ENCODE measurements around the gene NOL6. TPM values are rescaled to one million over a fixed set of nuclear protein-coding genes. Genes with fewer than 3 reads are reported as not detected.
"Not testable (repeated sequence)": the region's sequence is repeated elsewhere in the genome, so short reads cannot be mapped to it uniquely, and the experiment has no call there.

NOL6 gene
- total and polyA plus RNA-seq, 8 donors, result 23.3 to 48.3 (median 27.8) TPM

- Histone ChIP-seq H3K27me3 (no peaks in the 10 kb centered on the region), H3K9me3 (no peaks in the 10 kb centered on the region), H3K4me1 (no peaks in the 10 kb centered on the region), H3K27ac (no peak overlapping the region), H3K4me3 (no peak overlapping the region), H3K36me3 (no peaks in the 10 kb centered on the region)
- no peak for TF ChIP-seq CTCF (IDR thresholded peaks at IDR 0.05)
- intact Hi-C loops (cut with DNase I), result no loop called here
- DNase-seq (no peak), ATAC-seq (no peak)
Observed at GRCh38 chr9:33426843-33427293, 46.9 kb downstream of the NOL6 start.

- intact Hi-C loops (cut with DNase I), result no loop called here
- ATAC-seq (peak; percentile 87), DNase-seq (peak in 1 of 4 donors; percentile 21)
- H3K27me3 ChIP-seq, result no peaks in the 10 kb centered on the region
- TF ChIP-seq CTCF (IDR thresholded peaks at IDR 0.05), result no peak
- peak overlapping the region; percentile 33 to 40 for H3K27ac ChIP-seq
- H3K36me3 ChIP-seq, result no peaks in the 10 kb centered on the region
- no peaks in the 10 kb centered on the region for H3K4me1 ChIP-seq
- no peak overlapping the region for H3K4me3 ChIP-seq
- no peaks in the 10 kb centered on the region for H3K9me3 ChIP-seq
Observed at GRCh38 chr9:33425128-33425533, 48.6 kb downstream of the NOL6 start.

- H3K27me3 ChIP-seq; H3K4me1 ChIP-seq; H3K4me3 ChIP-seq; intact Hi-C loops (cut with DNase I); H3K36me3 ChIP-seq; ATAC-seq; H3K9me3 ChIP-seq; DNase-seq: not testable (repeated sequence)
- peak overlapping the region in 1 of 2 donors; percentile 40 for H3K27ac ChIP-seq
Observed at GRCh38 chr9:33424492-33424891, 49.2 kb downstream of the NOL6 start.

- DNase-seq, result not testable (repeated sequence)
Observed at GRCh38 chr9:33424043-33424442, 49.7 kb downstream of the NOL6 start.

GRCh38 chr9:33419708-33420303 lies 53.9 kb downstream of the NOL6 start:
- Histone ChIP-seq H3K27me3 (no peaks in the 10 kb centered on the region), H3K36me3 (no peaks in the 10 kb centered on the region), H3K9me3 (no peaks in the 10 kb centered on the region), H3K4me3 (no peak overlapping the region), H3K4me1 (peaks cover 4 to 13% of the 10 kb centered on the region in 2 donors), H3K27ac (no peak overlapping the region)
- TF ChIP-seq CTCF (IDR thresholded peaks at IDR 0.05), result no peak
- ATAC-seq (no peak), DNase-seq (no peak)
- intact Hi-C loops (cut with DNase I), result no loop called here

More at GRCh38 chr9:33424043-33424442, 49.7 kb downstream of the NOL6 start:
- H3K9me3 ChIP-seq; H3K4me3 ChIP-seq; H3K27ac ChIP-seq; H3K36me3 ChIP-seq; H3K27me3 ChIP-seq; intact Hi-C loops (cut with DNase I); H3K4me1 ChIP-seq: not testable (repeated sequence)
- ATAC-seq, result peak; percentile 55

GRCh38 chr9:33418090-33418489 lies 55.6 kb downstream of the NOL6 start:
- no peaks in the 10 kb centered on the region for H3K36me3 ChIP-seq
- H3K27me3 ChIP-seq, result no peaks in the 10 kb centered on the region
- DNase-seq (no peak), ATAC-seq (no peak)
- H3K4me3 ChIP-seq, result no peak overlapping the region
- H3K4me1 ChIP-seq, result peaks cover 4 to 19% of the 10 kb centered on the region in 2 donors
- intact Hi-C loops (cut with DNase I), result no loop called here
- no peak overlapping the region for H3K27ac ChIP-seq
- TF ChIP-seq CTCF (IDR thresholded peaks at IDR 0.05), result no peak
- no peaks in the 10 kb centered on the region for H3K9me3 ChIP-seq

All from left lung (tissue), 10 donors.